Hepatic stellate cell (primary cell): ENCODE measurements around the gene SH3YL1.

Source experiments
- DNase-seq: peaks from one replicate; pipeline ENCODE4 v3.0.0; 2011; ENCODE audit warnings: low spot score

SH3YL1 gene

DNA sequence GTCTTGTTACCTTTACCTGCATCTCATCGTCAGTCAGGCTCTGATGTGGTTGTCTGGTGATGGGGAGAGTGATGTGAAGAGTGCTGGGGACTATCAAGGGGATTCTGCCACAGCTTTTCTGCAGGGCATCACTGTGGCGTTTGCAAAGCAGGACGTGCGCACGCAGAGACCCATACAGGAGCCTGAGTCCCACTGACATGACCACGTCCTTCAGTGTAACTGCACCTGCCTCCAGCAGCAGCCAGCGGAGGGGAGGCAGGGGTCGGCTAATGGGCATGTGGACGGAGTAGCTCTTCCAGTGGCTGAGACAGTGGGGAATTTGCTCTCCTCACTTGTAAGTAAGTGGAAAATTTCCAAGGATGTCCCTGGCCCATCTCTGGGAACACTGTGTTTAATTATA is 17.5 kb upstream of the SH3YL1 start:
- no peak for DNase-seq

GRCh38 chr2:280650-281110 is 16.8 kb upstream of the SH3YL1 start:
- DNase-seq: no peak

DNA sequence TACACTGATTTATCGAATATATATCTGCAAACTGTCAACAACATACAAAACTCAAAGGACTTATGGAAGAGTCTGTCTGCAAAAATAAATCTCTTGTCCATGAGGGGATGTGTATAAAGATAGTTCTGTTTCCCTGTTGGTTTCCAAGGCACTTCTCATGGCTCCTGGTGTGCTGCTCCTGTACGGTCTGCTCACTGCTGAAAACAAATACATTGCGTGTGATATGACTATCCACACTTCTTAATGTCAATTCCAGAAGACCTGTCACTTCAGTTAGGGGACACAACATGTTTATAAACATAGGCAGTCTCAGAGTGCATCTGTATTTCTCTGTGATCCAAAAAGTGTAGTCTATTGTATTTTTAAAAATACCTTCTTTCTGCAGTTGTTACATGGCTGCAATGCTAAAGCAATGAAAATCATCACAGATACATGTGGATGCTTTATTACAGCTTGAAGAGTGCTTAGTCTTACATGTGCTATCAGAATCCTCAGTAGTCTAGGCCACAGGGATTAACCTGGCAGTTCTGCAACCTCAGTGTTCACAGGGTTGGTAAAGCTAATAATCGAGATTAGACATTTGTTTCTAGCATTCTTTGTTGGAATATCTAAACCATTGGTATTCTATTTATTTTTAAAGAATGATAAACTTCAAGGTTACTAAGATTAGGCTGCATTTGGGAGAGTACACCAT is 16.3 kb upstream of the SH3YL1 start:
- DNase-seq: no peak

DNA sequence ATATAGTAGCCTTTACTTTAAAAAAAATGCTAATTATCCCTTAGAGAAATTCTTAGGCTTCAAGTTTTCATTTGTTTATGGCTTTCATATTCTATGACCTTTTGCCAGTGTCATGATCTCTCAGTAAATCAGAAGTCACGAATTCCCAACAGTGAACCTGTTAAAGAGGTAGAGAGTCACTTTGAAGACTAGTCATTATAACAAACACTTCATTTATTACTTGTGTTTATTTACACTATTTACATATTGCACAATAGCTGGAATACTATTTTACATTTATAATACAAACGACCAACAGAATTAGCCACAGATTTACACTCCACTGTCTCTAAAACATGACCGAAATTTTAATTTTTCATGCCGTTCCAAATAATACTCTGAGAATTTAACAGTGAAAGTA is 15.5 kb upstream of the SH3YL1 start:
- no peak for DNase-seq

- no peak for DNase-seq
Observed at GRCh38 chr2:278927-279320, 15.1 kb upstream of the SH3YL1 start.

DNA sequence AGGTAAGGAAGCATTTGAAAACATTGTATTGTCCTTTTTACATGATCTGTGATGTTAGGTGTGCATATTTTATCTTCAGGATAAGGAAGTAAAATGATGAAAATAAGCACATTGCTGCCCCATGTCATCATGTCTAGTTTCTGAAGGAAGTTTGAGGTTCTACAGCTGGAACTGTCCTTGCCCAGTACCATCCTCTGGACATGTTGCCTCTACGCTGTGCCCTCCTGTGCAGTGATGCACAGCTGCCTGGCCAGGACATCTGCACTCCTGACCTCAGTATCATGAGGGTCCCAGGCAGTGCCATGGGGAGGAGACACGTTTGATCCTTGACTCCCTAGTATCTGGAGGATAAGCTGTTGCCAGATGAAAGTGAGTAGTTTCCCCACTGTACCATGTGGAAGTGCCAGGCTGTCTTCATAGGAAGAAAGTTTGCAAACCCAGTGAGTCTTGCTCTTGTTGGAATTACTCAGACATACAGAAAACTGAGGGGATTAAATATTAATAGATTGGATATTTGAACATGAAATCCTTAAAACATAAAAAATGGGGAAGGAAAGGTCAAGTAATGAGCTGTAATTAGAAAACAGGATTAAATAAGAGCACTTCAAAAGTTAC is 14.6 kb upstream of the SH3YL1 start:
- DNase-seq: no peak

DNA sequence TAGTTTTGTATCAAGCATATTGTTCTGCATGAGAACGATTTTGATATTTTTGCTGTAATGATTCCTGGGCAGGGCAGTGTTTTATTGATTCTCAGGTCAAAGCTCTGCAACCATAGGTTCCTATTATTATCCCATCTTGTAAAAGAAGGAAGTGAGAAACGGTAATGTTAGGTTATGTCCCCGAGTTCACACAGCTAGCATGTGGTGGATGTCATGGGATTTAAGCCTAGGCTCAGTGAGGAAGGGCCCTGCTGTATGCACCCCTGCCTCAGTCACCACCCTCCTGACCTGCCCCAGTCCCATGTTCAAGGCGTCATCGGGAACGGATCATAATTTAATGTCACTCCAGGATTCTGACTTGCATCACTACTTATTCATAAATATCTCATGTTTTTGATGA is 11.6 kb upstream of the SH3YL1 start:
- no peak for DNase-seq

DNA sequence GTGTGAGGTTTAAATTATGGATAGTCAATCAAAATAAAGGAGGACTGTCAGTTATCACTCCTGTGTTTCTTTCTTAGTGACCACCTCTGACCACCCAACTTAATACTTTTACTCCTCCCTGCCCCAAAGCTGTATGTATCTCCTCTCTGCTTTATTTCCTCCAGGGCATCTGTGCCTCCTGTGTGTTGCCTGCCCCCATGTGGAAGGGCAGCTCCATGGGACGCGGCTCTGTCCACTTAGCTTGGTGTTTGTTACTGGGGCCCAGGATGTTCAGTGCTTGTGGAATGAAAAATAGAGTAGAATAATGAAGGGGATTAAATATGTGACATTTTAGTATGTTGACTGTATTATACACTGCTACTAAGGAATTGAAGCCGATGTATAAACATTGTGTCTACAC is 10.7 kb upstream of the SH3YL1 start:
- no peak for DNase-seq

DNA sequence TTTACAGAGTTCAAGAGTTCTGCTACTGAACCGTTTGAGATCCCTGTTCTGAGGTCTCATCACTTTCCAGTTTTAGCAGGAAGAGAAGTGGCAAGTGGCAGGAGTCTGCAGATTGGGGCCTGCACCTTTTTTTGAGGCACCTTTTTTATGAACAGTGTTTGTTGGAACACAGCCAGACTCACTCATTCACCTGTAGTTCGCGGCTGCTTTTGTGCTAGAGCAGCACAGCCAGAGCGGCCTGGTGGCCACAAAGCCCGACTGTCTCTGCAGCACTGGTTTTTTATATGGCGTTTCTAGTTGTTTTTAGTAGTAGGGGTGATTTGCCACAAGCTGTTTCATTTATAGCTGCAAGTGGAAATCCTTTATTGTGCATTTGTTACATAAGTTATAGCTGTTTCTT is 9.5 kb upstream of the SH3YL1 start:
- DNase-seq: no peak

DNA sequence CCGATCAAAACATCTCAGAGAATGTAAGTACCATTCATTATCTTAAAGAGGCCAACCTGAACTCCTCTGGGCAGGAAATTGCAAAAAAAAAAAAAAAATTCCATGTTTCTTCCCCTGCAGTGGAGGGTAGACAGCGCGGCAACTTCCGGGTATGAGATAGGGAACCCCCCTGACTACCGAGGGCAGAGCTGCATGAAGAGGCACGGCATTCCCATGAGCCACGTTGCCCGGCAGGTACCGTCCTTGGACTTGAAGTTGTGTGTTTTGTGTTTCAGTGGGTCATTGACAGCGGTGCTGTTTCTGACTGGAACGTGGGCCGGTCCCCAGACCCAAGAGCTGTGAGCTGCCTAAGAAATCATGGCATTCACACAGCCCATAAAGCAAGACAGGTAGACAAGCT is 8.1 kb upstream of the SH3YL1 start:
- DNase-seq: no peak

DNA sequence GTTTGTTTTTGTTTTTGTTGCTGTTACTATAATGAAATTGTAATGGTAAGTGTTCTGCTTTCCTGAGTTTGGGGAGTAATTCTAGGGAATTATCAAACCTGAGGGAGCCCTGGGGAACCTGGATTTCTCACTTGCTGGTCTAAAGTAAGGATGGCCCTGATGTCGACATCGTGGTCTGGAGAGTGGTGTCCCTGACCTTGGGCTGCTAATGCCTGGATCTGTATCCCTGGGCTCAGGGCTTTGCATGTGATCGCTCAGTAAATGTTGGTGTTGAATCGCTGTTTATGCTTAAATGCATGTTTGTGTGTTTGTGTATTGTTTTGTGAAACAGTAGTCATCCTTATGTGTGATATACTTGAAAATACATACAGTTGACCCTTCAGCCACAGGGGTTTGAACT is 7.0 kb upstream of the SH3YL1 start:
- DNase-seq: no peak

- DNase-seq: no peak
Observed at GRCh38 chr2:269356-270030, 5.7 kb upstream of the SH3YL1 start.

DNA sequence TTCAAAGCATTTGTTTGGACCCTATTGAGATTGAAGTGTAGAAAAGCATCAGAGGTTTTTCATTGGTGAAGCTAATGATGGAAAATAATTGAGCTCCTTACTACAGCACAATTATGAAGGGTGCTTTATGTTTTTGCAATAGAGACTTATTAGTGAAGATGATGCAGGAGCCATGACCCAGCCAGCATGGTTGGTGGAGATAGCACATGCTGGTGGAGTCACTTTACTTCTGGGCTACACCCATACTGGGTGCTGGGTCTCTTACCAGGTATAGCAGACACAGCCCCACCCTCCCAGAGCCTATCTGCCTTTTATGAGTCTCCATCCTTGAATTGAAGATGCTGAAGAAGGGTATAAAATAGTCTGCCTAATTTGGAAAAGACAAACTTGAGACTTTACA is 4.5 kb upstream of the SH3YL1 start:
- no peak for DNase-seq

GRCh38 chr2:264493-265468 is 949 bp upstream of the SH3YL1 start, which contains the start of gene ACP1:
TSS of gene ACP1 (plus strand) at chr2:264947. CDS start at chr2:264965, 18 bp downstream.
- peak; percentile 97 for DNase-seq

GRCh38 chr2:263022-263738 is 652 bp downstream of the SH3YL1 start:
- DNase-seq: no peak

DNA sequence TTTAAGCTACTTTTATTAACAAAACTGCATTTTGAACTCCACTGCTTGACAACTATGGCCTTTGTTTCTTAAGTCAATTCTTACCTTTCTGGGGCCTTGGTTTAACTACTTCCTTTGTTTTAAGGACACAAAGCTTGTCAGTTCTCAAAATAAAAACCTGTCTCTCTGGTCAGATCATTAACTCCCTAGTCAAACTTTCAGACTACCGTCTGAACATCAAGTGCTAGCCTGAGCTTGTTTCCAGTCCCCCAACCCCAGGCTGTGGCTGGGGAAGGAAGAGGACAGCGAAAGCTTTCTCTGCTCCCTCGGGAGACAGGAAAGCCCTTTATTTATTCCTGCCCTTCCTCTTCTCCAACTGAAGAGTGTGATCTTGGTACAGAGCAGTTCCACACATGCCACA is 1.7 kb downstream of the SH3YL1 start:
- no peak for DNase-seq

DNA sequence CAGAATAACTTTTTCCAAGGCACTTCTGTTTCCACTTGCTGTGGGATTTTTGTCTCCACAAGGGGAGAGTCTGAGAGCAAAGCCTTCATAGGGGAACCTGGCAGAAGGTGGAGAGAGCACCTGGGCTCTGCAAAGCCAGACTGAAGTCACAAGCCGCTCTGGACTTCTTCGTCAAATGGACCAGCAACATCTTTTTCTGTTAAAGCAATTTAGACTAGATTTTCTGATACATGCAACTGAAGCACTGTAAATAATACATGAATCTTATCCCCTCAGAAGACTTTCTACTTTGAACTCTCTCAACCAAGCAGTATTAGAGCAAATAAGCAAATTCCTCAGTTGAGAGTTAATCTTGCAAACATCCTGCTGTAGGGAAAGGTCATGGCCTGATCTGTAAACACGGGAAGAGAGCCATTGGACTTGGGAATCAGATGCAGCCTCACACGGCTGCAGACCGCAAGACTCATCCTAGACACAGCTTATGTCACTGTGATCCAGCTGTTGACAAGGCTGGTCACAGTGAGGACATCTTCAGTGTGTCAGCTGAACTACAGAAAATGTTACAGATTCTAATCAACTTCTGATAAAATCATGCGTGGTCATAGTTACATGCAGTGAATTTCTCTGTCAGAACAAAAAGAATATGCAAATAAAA is 3.2 kb downstream of the SH3YL1 start:
- DNase-seq: peak; percentile 23

GRCh38 chr2:259789-260331 is 4.0 kb downstream of the SH3YL1 start:
- no peak for DNase-seq

DNA sequence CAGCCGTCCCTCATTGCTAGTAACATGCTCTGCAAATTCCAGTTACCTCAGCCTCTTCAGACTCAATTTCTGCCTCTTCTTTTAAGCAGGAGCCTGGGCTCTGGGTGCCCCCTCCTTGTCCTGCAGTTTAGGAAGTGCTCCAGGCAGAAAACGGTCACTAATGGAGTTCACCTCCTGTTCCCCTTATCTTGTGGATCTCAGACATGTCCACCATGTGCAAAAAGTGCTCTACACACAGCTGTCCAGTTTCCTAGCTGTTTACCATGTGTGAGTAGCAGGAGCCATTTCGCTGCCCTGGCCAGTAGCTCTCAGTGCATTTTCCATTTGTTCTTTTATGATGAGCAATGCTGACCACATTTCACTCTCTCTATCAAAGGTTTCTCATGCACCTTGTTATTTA is 4.9 kb downstream of the SH3YL1 start:
- DNase-seq: no peak

DNA sequence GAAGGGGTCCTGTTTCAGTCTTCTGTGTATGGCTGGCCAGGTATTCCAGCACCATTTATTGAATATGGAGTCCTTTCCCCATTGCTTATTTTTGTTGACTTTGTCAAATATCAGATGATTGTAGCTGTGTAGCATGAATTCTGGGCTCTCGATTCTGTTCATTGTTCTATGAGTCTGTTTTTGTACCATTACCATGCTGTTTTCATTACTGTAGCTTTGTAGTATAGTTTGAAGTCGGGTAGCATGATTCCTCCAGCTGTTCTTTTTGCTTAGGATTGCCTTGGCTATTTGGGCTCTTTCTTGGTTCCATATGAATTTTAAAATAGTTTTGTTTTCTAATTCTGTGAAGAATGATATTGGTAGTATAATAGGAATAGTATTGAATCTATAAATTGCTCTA is 6.0 kb downstream of the SH3YL1 start:
- no peak for DNase-seq

GRCh38 chr2:257429-257828 is 6.4 kb downstream of the SH3YL1 start:
- DNase-seq: no peak
